HG03103 (cell line): Measurements from ENCODE around the gene CASQ2.

Source experiments
- ATAC-seq: cut with Tn5 transposase; IDR thresholded peaks from one replicate; pipeline ENCODE4 v1.9.1; 2021; ENCODE audit warnings: low read depth; ENCODE audit not compliant: unreplicated experiment

Gene CASQ2

DNA sequence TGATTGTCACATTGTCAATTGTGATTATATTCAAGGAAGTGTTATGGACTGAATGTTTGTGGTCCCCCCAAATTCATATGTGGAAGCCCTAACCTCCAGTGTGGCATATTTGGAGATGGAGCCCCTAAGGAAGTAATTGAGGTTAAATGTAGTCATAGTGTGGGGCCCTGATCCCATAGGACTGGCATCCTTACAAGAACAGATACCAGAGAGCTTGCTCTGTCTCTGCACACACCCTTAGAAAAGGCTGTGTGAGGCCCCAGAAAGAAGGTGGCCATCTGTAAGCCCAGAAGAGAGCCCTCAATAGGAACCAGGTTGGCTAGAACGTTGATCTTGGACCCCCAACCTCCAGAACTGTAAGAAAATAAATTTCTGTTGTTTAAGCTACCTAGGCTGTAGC is 98.6 kb downstream of the CASQ2 start:
- ATAC-seq: no peak

DNA sequence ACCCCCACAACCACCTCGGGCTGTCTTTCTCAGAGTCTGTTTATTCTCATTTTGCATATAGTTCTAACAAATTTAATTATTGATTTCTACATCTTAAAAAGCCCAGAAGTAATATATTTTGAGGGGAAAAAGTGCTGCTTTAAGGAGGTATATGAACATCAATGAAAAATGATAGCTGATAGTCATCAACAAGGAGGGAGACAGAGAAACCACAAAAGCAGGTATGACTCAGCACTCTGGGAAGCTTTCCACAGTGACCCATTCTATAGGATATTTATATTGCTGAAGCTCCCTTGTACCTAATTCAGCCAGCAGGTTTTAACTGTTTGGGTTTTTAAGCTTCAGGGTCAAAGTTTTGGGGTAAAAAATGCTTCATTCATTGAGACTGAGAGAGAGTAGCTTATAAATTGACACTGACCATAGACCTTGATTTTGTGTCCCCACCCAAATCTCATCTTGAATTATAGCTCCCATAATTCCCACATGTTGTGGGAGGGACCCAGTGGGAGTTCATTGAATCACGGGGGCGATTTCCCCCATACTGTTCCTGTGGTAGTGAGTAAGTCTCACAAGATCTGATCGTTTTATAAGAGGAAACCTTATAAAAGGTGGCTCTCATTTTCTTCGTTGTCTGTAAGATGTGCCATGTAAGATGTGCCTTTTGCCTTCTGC is 99.4 kb downstream of the CASQ2 start:
- ATAC-seq: no peak

DNA sequence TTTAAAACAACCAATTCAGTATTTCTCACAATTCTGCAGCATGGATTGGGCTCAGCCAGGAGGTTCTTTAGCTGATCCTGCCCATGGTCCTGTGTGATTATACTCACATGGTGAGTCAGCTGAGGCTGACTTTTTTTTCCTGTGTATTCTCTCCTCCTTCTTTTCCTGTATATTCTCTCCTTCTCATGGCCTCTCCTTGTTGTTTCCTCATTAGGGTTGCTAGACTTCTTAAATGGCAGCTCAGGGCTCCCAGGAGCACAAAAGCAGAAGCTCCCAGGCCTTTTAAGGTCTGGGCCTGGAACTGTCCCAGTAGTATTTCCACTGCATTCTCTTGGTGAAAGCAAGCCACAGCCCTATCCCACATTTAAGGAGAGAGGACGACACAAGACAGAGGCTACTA is 99.9 kb downstream of the CASQ2 start:
- no peak for ATAC-seq

DNA sequence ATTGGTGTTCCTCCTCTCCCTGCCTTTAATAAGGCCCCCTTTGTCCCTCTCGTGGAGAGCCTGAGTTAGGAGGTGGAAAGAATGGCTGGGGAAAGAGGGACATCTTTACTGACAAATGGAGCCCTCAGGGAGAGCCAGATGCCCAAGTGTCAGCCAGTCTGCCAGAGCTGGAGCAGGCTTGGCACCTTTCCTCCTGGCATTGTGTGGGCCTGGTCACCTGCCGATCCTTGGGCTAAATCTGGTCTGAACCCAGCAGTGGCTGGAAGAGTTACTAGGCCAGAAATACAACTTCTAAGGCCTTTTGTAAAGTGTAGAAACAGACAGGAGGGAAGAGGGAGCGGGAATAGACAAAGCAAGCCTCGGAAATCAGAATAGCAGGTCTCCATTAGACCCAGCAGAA is 101.8 kb downstream of the CASQ2 start:
- ATAC-seq: no peak

DNA sequence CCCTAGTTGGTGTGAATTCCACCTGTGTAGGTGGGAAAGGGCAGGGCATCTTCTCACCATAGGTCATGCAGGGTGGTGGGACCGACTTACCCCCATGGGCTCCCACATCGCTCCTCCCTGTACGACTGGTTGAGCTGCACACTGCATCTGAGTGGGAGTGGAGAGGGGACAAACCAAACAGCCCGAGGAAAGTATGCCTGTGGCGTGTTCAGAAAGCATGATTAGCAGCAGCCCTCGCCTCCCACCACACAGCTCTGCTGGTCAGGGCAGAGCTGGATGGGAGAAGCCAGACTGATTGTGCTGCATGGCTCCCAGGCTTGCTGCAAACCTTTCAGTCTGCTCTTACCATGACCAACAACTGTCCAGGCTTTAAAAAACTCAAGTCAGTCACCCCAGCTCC is 102.3 kb downstream of the CASQ2 start:
- ATAC-seq: no peak

DNA sequence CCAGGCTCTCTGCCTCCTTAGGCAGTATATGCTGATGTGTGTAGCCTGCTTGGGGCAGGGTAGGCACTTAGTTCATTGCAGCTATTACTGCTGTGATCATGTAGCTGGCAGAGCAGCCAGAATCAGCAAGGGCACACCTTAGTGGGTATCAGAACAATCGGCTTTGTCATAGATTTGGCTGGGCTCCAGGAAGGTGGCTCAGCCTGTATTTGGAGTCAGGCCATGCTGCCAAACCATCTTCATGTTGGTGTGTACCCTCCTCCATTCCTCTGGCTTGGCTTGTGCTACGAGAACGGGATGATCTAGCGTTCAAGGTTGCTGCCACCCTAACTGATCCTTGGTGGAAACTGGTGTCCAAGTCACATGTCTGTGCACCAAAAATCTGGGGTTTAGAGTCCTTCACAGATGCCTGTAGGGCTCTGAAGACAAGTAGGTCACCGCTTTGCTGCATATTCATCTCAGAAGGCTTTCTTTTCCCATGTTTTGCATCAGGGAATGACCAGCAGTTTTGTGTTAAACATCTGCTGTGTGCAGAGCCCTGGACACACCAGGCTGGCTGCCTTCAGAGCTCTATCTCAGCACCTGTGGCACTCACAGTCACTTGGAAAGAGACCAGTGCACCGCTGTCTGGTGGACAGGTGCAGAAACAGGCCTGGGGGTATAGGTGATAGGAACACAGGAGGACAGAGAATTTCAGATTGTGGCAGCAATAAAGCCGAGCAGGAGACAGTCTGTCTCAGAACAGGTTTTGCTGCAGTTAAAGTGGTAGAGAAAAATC is 103.0 kb downstream of the CASQ2 start:
- ATAC-seq: no peak

DNA sequence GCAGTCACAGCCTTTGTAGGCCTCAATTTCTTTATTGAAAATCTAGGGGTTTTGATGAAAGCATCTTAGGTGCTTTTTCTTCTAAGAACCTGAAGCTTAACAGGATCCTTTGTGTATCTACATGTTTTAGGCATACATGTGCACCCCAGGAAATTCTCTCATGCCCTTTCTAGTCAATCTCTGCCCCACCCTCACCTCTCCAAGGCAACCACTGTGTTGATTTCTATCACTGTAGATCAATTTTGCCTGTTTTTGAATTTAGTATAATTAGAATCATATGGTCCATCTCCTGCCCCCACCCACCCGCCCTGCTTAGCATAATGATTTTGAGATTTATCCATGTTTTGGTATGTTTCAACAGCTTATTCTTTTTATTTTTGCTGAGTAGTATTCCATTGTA is 107.4 kb downstream of the CASQ2 start:
- no peak for ATAC-seq

DNA sequence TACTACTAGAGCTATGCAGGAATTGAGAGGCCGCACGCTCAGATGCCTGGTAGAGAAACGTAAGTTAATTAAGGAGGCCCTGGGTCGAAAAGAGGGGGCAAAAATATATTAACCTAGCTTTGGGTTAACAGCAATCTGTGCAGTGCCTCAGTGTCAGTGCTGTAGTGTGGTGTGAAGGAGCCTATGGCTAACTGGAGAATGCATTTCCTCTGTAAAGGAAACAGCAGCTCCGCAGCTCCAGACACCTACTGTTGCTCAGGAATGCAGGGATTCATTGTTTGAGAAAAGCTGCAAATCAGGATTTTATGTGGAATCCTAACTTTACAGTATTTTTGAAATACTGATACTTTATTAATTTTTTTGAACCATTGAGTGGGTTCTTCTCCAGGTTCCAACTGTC is 108.4 kb downstream of the CASQ2 start:
- ATAC-seq: no peak

DNA sequence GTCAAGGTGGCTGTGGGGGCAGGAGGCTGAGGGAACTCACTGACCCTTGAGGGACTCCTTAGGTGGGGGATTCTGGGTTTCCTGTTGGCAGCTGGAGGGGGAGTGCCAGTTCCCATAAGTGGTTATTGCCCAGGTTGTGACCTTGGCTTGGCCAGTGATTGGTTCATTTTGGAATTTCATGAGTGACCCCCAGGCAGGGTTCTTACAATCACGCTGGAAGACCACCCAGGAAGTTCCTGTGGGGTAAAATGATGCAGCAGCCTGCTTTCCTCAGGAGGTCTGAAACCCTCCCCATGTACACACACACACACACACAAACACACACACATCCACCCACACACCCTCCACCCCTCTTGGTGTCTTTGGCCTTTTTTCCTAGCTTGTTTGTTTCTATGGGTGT is 109.9 kb downstream of the CASQ2 start:
- ATAC-seq: no peak

DNA sequence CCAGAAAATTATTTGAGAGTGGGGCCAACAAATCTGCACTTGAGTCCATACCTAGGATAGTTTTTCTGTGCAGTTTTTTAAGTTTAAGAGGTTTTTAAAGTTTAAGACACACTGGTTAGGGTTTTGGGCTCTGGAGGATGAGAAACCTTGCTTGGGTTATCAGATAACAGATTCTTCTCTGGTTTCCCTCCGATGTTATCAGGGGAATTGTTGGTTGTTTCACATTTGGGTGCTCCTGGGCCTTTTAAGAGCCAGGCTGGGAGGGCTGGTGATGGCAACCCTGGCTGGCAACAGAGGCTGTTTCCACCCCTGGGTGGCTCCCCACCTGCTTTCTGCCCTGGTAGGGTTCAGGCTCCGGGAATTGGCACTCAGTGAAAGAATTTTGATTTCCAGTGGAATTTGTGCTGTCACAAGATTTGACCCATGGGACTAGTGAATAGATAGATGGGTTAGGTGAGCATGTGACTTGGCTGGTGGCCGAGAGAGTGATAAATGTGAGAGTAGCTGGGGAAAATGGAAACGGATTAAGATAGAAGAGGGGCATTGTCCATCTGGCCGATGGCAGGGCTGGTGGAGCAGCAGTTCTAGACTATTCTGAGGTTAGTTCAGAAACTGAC is 111.9 kb downstream of the CASQ2 start:
- no peak for ATAC-seq

DNA sequence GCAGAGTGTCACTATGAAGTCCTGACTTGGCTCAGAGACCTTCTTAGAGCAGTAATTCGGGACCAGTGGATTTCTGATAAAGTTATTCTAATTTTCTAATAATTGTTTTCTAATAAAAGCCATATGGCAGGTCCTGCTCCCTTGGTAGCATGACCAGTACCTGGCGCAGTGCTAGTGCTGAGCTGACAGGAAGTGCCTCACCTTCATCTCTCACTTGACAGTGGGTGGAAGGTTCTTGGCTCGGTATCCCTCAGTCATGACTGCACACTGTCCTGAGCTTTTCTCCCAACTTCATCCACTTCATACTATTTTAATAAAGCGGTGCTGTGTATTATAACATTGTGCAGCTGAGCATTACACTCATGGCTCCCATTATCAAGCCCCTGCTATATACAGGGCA is 112.6 kb downstream of the CASQ2 start:
- ATAC-seq: no peak

DNA sequence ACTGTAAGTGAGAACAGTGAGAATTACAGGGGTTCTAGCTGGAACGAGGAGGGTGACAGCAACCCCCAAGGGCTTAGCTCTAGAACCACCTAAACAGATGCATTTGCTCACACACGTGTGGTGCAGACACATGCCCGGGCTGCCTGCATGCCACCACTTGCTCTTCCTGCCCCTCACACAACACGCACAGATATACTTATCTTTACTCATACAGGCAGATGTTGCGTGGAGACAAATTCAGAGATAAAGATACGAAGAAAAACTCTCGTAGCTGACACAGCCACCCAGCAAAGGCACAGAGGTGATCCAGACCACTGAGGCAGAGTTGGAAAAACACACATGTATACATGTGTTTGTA is 113.2 kb downstream of the CASQ2 start:
- ATAC-seq: no peak

DNA sequence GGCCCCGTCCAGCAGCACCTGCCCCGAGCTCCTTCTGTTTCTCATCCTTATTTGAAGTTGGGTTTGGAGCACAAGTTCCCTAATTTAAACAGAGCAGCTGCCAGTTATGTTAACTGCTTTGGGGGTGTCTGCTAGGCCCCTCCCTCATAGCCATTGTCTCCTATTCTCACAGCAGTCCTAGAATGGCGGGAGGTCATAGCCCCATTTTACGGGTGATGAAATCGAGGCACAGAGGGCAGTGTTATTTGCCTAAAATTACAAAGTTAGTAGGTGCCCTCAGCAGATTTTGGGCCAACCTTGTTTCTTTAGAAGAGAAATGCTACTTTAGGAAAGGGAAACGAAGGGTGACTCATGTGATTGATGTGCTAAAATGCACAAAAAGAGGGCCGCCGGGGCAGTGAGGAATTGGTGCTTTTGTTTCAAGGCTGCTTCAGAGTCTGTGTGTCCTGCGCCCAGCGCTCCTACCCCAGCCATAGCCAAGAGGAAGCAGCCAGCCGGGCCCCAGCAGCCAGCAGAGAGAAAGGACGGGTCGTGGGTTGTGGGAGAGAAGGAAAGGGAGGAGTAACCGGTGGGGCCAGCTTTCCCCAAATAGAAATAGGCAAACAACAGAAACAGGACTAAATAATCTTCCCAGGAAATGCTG is 113.7 kb downstream of the CASQ2 start:
- no peak for ATAC-seq

DNA sequence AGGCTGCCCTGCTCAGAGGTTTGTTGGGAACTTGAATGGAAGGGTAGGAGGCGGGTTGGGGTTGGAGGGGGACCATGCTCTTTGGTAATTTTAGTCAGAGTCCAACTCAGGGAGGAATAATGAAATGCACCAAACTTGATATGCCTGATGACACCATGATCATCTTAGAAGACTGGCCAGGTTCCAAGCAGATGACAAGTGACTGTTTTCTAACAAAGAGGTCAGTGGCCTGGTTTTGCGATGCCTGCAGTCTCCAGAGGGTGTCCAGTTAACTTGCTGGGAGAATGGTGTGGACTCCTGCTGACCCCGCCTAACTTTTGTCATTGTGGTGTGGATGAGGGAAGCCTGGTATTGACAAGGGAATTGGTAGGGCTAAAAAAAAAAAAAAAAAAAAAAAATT is 114.4 kb downstream of the CASQ2 start:
- ATAC-seq: no peak

DNA sequence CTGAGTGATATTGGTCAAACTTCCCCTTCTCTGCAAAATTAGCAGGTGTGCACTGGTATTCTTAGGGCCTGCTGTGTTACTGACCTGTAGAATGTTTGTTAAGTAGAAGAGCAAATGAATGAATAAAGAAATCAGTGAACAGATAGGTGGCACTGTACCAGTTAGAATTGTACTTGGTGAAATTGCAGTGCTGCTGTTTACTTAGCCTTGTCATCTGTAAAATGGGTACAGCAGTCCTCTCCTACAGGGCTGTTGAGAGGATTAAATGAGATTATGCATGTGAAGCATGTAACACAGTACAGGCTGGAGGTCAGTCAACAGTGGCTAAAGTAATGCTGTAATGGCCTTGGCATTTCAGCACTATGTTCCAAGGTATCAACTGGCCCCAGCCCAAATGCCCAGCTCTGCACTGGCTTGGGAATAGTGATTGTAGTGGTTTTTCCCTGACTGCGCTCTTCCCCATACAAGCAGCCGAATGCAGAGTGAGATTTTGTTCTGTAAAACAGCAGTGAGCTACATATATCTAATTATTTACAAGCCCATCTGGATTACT is 116.2 kb downstream of the CASQ2 start:
- no peak for ATAC-seq

DNA sequence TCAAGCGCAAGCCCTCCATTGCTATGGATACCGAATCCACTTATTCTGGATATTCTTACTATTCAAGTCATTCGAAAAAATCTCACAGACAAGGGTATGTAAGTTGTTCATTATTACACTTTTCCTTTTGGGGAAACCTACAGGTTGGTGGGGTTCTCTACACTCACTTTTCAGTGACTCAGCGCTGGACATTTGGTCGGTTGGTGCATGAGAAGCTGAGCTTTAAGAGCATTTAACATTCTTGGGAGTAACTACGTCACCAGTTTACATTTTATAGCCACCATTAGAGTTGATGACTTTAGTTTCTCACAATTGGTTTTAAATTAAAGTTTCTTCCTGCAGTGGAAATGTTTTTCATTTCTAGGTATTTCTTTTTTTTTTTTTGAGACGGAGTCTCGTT is 117.1 kb downstream of the CASQ2 start:
- no peak for ATAC-seq

DNA sequence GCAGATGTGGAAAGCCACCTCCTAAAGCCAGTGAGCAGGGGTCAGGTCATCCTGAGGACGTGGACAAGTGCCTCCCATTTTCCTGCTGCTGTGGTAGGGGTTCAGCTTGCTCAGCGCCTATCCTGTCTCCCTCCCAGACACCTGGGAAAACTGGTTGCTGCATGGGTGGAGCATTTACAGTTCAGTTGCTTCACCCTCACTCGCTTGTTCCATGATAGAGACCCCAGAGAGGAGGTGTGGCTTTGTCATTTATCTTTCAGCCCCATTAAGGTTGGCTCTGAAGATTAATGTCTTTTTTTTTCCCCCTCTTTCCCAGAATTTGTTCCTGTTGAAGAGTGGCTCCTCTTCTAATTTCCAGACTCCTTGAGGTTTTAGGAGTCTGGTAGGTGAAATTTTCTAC is 117.6 kb downstream of the CASQ2 start:
- ATAC-seq: no peak
